Measurements from ENCODE around the gene DNAH8. TPM values are rescaled to one million over a fixed set of nuclear protein-coding genes. Genes with fewer than 3 reads are reported as not detected.

DNAH8 gene
- total and polyA plus RNA-seq, 4 donors, result 0.01 to 0.37 (median 0.11) TPM

DNA sequence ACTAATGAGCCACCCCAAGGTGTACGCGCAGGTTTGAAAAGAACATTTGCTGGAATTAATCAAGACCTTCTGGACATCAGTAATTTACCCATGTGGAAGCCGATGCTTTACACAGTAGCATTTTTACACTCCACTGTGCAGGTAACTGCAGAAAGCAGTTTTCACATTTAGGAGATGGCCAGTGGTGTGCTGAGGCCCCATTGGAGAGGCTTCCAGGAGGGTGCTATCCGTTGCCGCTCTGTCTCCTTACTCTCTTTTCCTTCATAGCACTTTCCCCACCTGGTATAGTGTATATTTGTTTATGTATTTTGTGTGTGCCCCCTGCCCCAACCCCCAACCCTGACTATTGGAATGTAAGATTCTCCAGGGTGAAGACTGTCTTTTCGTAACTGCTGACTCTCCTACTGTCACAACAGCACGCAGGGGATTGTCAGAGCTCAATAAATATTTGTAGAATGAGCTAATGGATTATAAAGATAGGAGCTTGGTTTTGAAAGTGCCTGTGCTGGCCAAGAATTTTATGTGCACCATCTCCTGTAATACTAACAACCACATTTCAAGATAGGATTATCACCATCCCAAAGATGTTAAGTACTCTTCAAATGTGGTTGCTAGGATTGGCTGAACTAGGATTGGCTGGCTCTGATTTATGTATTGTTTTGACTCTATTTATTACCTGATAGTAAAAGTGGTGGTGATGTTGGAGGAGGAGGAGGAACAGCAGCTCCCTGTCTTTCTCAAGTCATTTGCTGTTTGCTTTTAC is 259.5 kb downstream of the DNAH8 start:
- no peak for ATAC-seq (ENCODE audit: insufficient read depth, low FRiP score)
- TF ChIP-seq, protein P1, sequence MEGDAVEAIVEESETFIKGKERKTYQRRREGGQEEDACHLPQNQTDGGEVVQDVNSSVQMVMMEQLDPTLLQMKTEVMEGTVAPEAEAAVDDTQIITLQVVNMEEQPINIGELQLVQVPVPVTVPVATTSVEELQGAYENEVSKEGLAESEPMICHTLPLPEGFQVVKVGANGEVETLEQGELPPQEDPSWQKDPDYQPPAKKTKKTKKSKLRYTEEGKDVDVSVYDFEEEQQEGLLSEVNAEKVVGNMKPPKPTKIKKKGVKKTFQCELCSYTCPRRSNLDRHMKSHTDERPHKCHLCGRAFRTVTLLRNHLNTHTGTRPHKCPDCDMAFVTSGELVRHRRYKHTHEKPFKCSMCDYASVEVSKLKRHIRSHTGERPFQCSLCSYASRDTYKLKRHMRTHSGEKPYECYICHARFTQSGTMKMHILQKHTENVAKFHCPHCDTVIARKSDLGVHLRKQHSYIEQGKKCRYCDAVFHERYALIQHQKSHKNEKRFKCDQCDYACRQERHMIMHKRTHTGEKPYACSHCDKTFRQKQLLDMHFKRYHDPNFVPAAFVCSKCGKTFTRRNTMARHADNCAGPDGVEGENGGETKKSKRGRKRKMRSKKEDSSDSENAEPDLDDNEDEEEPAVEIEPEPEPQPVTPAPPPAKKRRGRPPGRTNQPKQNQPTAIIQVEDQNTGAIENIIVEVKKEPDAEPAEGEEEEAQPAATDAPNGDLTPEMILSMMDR (IDR thresholded peaks at IDR 0.05; ENCODE audit: control extremely low read depth, extremely low read depth), result no peak
- Histone ChIP-seq H3K27me3 (ENCODE audit: control insufficient read depth in 3 of 3, insufficient read depth in 3 of 3, low read length in 2 of 3) (no peaks in the 10 kb centered on the region), H3K36me3 (ENCODE audit: control insufficient read depth in 4 of 4, insufficient read depth in 4 of 4, low read length in 4 of 4) (no peaks in the 10 kb centered on the region), H3K4me1 (ENCODE audit: control insufficient read depth in 5 of 5, insufficient read depth in 5 of 5, low read length in 5 of 5) (peaks cover 0 to 41% (median 7%) of the 10 kb centered on the region in 5 donors), H3K4me3 (no peak overlapping the region), H3K9me3 (ENCODE audit: control insufficient read depth in 4 of 4, insufficient read depth in 3 of 4, low read length in 3 of 4) (no peaks in the 10 kb centered on the region), H3K27ac (ENCODE audit: low read depth in 1 of 2, low read length in 1 of 2) (no peak overlapping the region), H3K9ac (ENCODE audit: insufficient read depth in 1 of 2, low read length in 2 of 2) (no peak overlapping the region)
- 65 to 74% methylated on average over 7 of the region's 7 CpGs for WGBS, 2 donors
- DNase-seq, result peak; percentile 56 to 92 (median 85)

GRCh38 chr6:38975621-38976049 is 260.5 kb downstream of the DNAH8 start:
- no peaks in the 10 kb centered on the region for H3K36me3 ChIP-seq (ENCODE audit: control insufficient read depth in 4 of 4, insufficient read depth in 4 of 4, low read length in 4 of 4)
- DNase-seq, result peak in 2 of 3 donors; percentile 39 to 55
- H3K4me1 ChIP-seq (ENCODE audit: control insufficient read depth in 5 of 5, insufficient read depth in 5 of 5, low read length in 5 of 5), result peaks cover 0 to 41% (median 7%) of the 10 kb centered on the region in 5 donors
- no peaks in the 10 kb centered on the region for H3K9me3 ChIP-seq (ENCODE audit: control insufficient read depth in 4 of 4, insufficient read depth in 3 of 4, low read length in 3 of 4)
- no peak overlapping the region for H3K9ac ChIP-seq (ENCODE audit: insufficient read depth in 1 of 2, low read length in 2 of 2)
- no peak overlapping the region for H3K4me3 ChIP-seq
- H3K27me3 ChIP-seq (ENCODE audit: control insufficient read depth in 3 of 3, insufficient read depth in 3 of 3, low read length in 2 of 3), result no peaks in the 10 kb centered on the region
- H3K27ac ChIP-seq (ENCODE audit: low read depth in 1 of 2, low read length in 1 of 2), result no peak overlapping the region
- 71 to 80% methylated on average over 2 of the region's 2 CpGs for WGBS, 2 donors
- no peak for ATAC-seq (ENCODE audit: insufficient read depth, low FRiP score)
- TF ChIP-seq, protein P1 (IDR thresholded peaks at IDR 0.05; ENCODE audit: control extremely low read depth, extremely low read depth), result no peak

- TF ChIP-seq, protein P1 (IDR thresholded peaks at IDR 0.05; ENCODE audit: control extremely low read depth, extremely low read depth), result no peak
- ATAC-seq (ENCODE audit: insufficient read depth, low FRiP score) (no peak), DNase-seq (no peak)
- H3K27me3 ChIP-seq (ENCODE audit: control insufficient read depth in 3 of 3, insufficient read depth in 3 of 3, low read length in 2 of 3), result no peaks in the 10 kb centered on the region
- no peak overlapping the region for H3K9ac ChIP-seq (ENCODE audit: insufficient read depth in 1 of 2, low read length in 2 of 2)
- H3K4me1 ChIP-seq (ENCODE audit: control insufficient read depth in 5 of 5, insufficient read depth in 5 of 5, low read length in 5 of 5), result peaks cover 0 to 41% (median 7%) of the 10 kb centered on the region in 5 donors
- H3K9me3 ChIP-seq (ENCODE audit: control insufficient read depth in 4 of 4, insufficient read depth in 3 of 4, low read length in 3 of 4), result no peaks in the 10 kb centered on the region
- no peak overlapping the region for H3K4me3 ChIP-seq
- no peak overlapping the region for H3K27ac ChIP-seq (ENCODE audit: low read depth in 1 of 2, low read length in 1 of 2)
- 82 to 90% methylated on average over 3 of the region's 3 CpGs for WGBS, 2 donors
- no peaks in the 10 kb centered on the region for H3K36me3 ChIP-seq (ENCODE audit: control insufficient read depth in 4 of 4, insufficient read depth in 4 of 4, low read length in 4 of 4)
These were observed 260.9 kb downstream of the DNAH8 start for GRCh38 chr6:38976051-38976450.
